PC-9 (cell line): ENCODE measurements around the gene LHCGR. TPM values are rescaled to one million over a fixed set of nuclear protein-coding genes. Genes with fewer than 3 reads are reported as not detected.
A peak's percentile ranks its signal among the peaks of the same experiment; 100 is the strongest.

Experiments used
- BruUV-seq: library from RNA; stranded (reverse); fragments of 400-500 nt; replicated peaks from 2 replicates; lab custom pipeline; 2021; lab: Mats Ljungman, UMichigan
- CTCF ChIA-PET: fragments of 300-600 bp; sonication (Branson Sonifier 250); formaldehyde crosslinking; loops from one replicate; lab custom pipeline; 2022; ENCODE audit warnings: antibody characterized with exemption; lab: Charles Lee
- POLR2A ChIA-PET: fragments of 300-600 bp; sonication (Branson Sonifier 250); formaldehyde crosslinking; loops from one replicate; lab custom pipeline; 2022; ENCODE audit warnings: antibody characterized with exemption; ENCODE audit not compliant: unreplicated experiment; lab: Charles Lee
- DNase-seq, 2 experiments: peaks; one replicate each; pipeline versions ENCODE4 v3.0.0 to v3.0.0-alpha.2; 2015 to 2022; ENCODE audit warnings: mixed read lengths in 1 of 2
- H2AFZ ChIP-seq: fragments of 200-600 bp; sonication (generic); 2 replicates; pipeline ENCODE4 v1.8.1; 2017; ENCODE audit warnings: antibody characterized with exemption
- H3F3A ChIP-seq: fragments of 200-600 bp; sonication (generic); 2 replicates; pipeline ENCODE4 v1.8.1; 2017; ENCODE audit warnings: antibody characterized with exemption, mild to moderate bottlenecking, low read depth; ENCODE audit not compliant: insufficient read depth
- H3K27ac ChIP-seq: fragments of 200-600 bp; sonication (generic); 2 replicates; pipeline ENCODE4 v1.6.1; 2016; ENCODE audit warnings: mixed run types
- H3K27me3 ChIP-seq: fragments of 200-600 bp; sonication (generic); 2 replicates; pipeline ENCODE4 v1.6.1; 2016; ENCODE audit warnings: low read depth, mixed run types; ENCODE audit not compliant: insufficient read depth
- H3K36me3 ChIP-seq: fragments of 200-600 bp; sonication (generic); 2 replicates; pipeline ENCODE4 v1.6.1; 2016; ENCODE audit warnings: low read depth, mixed run types
- H3K4me1 ChIP-seq: fragments of 200-600 bp; sonication (generic); replicated peaks from 2 replicates; pipeline ENCODE4 v1.6.1; 2016; ENCODE audit warnings: mixed run types; ENCODE audit not compliant: insufficient read depth
- H3K4me2 ChIP-seq: fragments of 200-600 bp; sonication (generic); 2 replicates; pipeline ENCODE4 v1.6.1; 2017; ENCODE audit warnings: mixed run types
- H3K4me3 ChIP-seq: fragments of 200-600 bp; sonication (generic); 2 replicates; pipeline ENCODE4 v1.6.1; 2016; ENCODE audit warnings: mixed run types
- H3K79me2 ChIP-seq: fragments of 200-600 bp; sonication (generic); 2 replicates; pipeline ENCODE4 v1.6.1; 2017; ENCODE audit warnings: low read depth, mixed run types
- H3K9me2 ChIP-seq: fragments of 200-600 bp; sonication (generic); 2 replicates; pipeline ENCODE4 v1.8.1; 2017; ENCODE audit warnings: mild to moderate bottlenecking; ENCODE audit not compliant: insufficient read depth
- H3K9me3 ChIP-seq: fragments of 200-600 bp; sonication (generic); 2 replicates; pipeline ENCODE4 v1.8.1; 2016; ENCODE audit warnings: low read depth; ENCODE audit not compliant: insufficient read depth
- H4K20me1 ChIP-seq: fragments of 200-600 bp; sonication (generic); 2 replicates; pipeline ENCODE4 v1.8.1; 2017; ENCODE audit not compliant: insufficient read depth
- EZH2 ChIP-seq: fragments of 200-600 bp; sonication (generic); IDR thresholded peaks from 2 replicates; pipeline ENCODE4 v1.8.0; 2017; ENCODE audit warnings: antibody characterized with exemption, low read depth
- intact Hi-C: fragments of 100-400 bp; cut with micrococcal nuclease; formaldehyde crosslinking; loops from one replicate; pipeline ENCODE4 v1.10.0; 2022; ENCODE audit not compliant: unreplicated experiment
- total RNA-seq: library from RNA; stranded (reverse); gene quantifications from 2 replicates; pipeline ENCODE4 v1.2.3, GENCODE V29; 2021
- TF ChIP-seq, protein P1 (sequence below): fragments of 200-600 bp; sonication (generic); conservative IDR thresholded peaks from 2 replicates; pipeline ENCODE4 v1.6.1; 2017; ENCODE audit warnings: mixed run types, antibody characterized with exemption, mild to moderate bottlenecking, moderate library complexity

LHCGR gene
- total RNA-seq, 1 experiment from 2014 or later = not detected

- intact Hi-C loops = no loop called here
Measured at GRCh38 chr2:48734576-48735303, 20.8 kb downstream of the LHCGR start.

GRCh38 chr2:48733067-48733503 is 22.4 kb downstream of the LHCGR start:
- H3K4me1 ChIP-seq = no peaks in the 10 kb centered on the region
- no peak overlapping the region for H3K27ac ChIP-seq
- BruUV-seq = no TSS peak
- H3K36me3 ChIP-seq = no peaks in the 10 kb centered on the region
- TF ChIP-seq, protein P1, sequence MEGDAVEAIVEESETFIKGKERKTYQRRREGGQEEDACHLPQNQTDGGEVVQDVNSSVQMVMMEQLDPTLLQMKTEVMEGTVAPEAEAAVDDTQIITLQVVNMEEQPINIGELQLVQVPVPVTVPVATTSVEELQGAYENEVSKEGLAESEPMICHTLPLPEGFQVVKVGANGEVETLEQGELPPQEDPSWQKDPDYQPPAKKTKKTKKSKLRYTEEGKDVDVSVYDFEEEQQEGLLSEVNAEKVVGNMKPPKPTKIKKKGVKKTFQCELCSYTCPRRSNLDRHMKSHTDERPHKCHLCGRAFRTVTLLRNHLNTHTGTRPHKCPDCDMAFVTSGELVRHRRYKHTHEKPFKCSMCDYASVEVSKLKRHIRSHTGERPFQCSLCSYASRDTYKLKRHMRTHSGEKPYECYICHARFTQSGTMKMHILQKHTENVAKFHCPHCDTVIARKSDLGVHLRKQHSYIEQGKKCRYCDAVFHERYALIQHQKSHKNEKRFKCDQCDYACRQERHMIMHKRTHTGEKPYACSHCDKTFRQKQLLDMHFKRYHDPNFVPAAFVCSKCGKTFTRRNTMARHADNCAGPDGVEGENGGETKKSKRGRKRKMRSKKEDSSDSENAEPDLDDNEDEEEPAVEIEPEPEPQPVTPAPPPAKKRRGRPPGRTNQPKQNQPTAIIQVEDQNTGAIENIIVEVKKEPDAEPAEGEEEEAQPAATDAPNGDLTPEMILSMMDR = no peak
- no peak for TF ChIP-seq EZH2
- no peaks in the 10 kb centered on the region for H3K9me3 ChIP-seq
- ChIA-PET CTCF (no interaction called here), POLR2A (no interaction called here)
- no peak overlapping the region for H3K4me2 ChIP-seq
- intact Hi-C loops = no loop called here
- H4K20me1 ChIP-seq = no peaks in the 10 kb centered on the region
- DNase-seq = no peak
- H3K27me3 ChIP-seq = 0 out of 2 replicates have a peak, but pooled peaks cover 5% of the 10 kb centered on the region
- no peaks in the 10 kb centered on the region for H3K9me2 ChIP-seq
- no peak overlapping the region for H2AFZ ChIP-seq
- H3K4me3 ChIP-seq = no peak overlapping the region
- no peaks in the 10 kb centered on the region for H3K79me2 ChIP-seq
- no peaks in the 10 kb centered on the region for H3F3A ChIP-seq

More at GRCh38 chr2:48734576-48735303, 20.8 kb downstream of the LHCGR start:
- Histone ChIP-seq H3K36me3 (no peaks in the 10 kb centered on the region), H3K27me3 (0 out of 2 replicates have a peak, but pooled peaks cover 5% of the 10 kb centered on the region), H3K9me2 (no peaks in the 10 kb centered on the region), H3K4me3 (no peak overlapping the region), H3K4me1 (no peaks in the 10 kb centered on the region), H3K4me2 (no peak overlapping the region), H4K20me1 (no peaks in the 10 kb centered on the region), H3F3A (no peaks in the 10 kb centered on the region), H3K27ac (no peak overlapping the region), H3K79me2 (no peaks in the 10 kb centered on the region), H2AFZ (no peak overlapping the region), H3K9me3 (no peaks in the 10 kb centered on the region)
- peak in 1 of 2 experiments; percentile 26 for DNase-seq
- ChIA-PET CTCF (no interaction called here), POLR2A (no interaction called here)
- BruUV-seq = no TSS peak
- no peak for TF ChIP-seq EZH2
- TF ChIP-seq, protein P1 = no peak

GRCh38 chr2:48728840-48729239 is 26.7 kb downstream of the LHCGR start:
- Histone ChIP-seq H3K4me2 (no peak overlapping the region), H3K4me1 (no peaks in the 10 kb centered on the region), H3K27me3 (0 out of 2 replicates have a peak, but pooled peaks cover 5% of the 10 kb centered on the region), H3K36me3 (no peaks in the 10 kb centered on the region), H3K9me3 (no peaks in the 10 kb centered on the region), H3K9me2 (no peaks in the 10 kb centered on the region), H3F3A (no peaks in the 10 kb centered on the region), H3K27ac (no peak overlapping the region), H4K20me1 (no peaks in the 10 kb centered on the region), H3K4me3 (no peak overlapping the region), H2AFZ (no peak overlapping the region), H3K79me2 (no peaks in the 10 kb centered on the region)
- POLR2A ChIA-PET = no interaction called here
- no TSS peak for BruUV-seq
- DNase-seq = no peak
- CTCF ChIA-PET = no interaction called here
- TF ChIP-seq EZH2 = no peak
- TF ChIP-seq, protein P1 = no peak
- intact Hi-C loops = no loop called here
